ENCODE measurements around the gene EIF4E2. TPM values are rescaled to one million over a fixed set of nuclear protein-coding genes. Genes with fewer than 3 reads are reported as not detected.

EIF4E2 gene
- total RNA-seq, 1 experiment from 2014 or later, result 69.6 TPM

GRCh38 chr2:232576995-232577394 lies 26.5 kb downstream of the EIF4E2 start:
- H3K9me3 ChIP-seq (ENCODE audit: insufficient read depth, low read depth), result no peaks in the 10 kb centered on the region
- no peak overlapping the region for H3K4me3 ChIP-seq
- H3K79me2 ChIP-seq (ENCODE audit: low read depth), result no peaks in the 10 kb centered on the region
- no peak for DNase-seq
- CTCF ChIA-PET, result no interaction called here
- BruUV-seq (replicated peaks), result no TSS peak
- no peak overlapping the region for H3K4me2 ChIP-seq
- no peaks in the 10 kb centered on the region for H3K9me2 ChIP-seq (ENCODE audit: insufficient read depth)
- no peaks in the 10 kb centered on the region for H3K4me1 ChIP-seq (replicated peaks; ENCODE audit: insufficient read depth)
- TF ChIP-seq, protein P1, sequence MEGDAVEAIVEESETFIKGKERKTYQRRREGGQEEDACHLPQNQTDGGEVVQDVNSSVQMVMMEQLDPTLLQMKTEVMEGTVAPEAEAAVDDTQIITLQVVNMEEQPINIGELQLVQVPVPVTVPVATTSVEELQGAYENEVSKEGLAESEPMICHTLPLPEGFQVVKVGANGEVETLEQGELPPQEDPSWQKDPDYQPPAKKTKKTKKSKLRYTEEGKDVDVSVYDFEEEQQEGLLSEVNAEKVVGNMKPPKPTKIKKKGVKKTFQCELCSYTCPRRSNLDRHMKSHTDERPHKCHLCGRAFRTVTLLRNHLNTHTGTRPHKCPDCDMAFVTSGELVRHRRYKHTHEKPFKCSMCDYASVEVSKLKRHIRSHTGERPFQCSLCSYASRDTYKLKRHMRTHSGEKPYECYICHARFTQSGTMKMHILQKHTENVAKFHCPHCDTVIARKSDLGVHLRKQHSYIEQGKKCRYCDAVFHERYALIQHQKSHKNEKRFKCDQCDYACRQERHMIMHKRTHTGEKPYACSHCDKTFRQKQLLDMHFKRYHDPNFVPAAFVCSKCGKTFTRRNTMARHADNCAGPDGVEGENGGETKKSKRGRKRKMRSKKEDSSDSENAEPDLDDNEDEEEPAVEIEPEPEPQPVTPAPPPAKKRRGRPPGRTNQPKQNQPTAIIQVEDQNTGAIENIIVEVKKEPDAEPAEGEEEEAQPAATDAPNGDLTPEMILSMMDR (conservative IDR thresholded peaks at IDR 0.05), result no peak
- no peak for TF ChIP-seq EZH2 (IDR thresholded peaks at IDR 0.05; ENCODE audit: low read depth)
- POLR2A ChIA-PET (ENCODE audit: unreplicated experiment), result no interaction called here
- no peaks in the 10 kb centered on the region for H3F3A ChIP-seq (ENCODE audit: insufficient read depth, low read depth)
- H3K36me3 ChIP-seq (ENCODE audit: low read depth), result no peaks in the 10 kb centered on the region
- no peaks in the 10 kb centered on the region for H4K20me1 ChIP-seq (ENCODE audit: insufficient read depth)
- no peak overlapping the region for H3K27ac ChIP-seq
- intact Hi-C loops (cut with micrococcal nuclease; ENCODE audit: unreplicated experiment), result no loop called here
- no peaks in the 10 kb centered on the region for H3K27me3 ChIP-seq (ENCODE audit: insufficient read depth, low read depth)
- no peak overlapping the region for H2AFZ ChIP-seq

GRCh38 chr2:232577841-232578240 lies 27.4 kb downstream of the EIF4E2 start:
- no peaks in the 10 kb centered on the region for H3K9me2 ChIP-seq (ENCODE audit: insufficient read depth)
- no peaks in the 10 kb centered on the region for H3K9me3 ChIP-seq (ENCODE audit: insufficient read depth, low read depth)
- H4K20me1 ChIP-seq (ENCODE audit: insufficient read depth), result no peaks in the 10 kb centered on the region
- no peak overlapping the region for H3K4me2 ChIP-seq
- POLR2A ChIA-PET (ENCODE audit: unreplicated experiment), result no interaction called here
- no peak overlapping the region for H3K4me3 ChIP-seq
- no peak overlapping the region for H2AFZ ChIP-seq
- no peak for TF ChIP-seq EZH2 (IDR thresholded peaks at IDR 0.05; ENCODE audit: low read depth)
- TF ChIP-seq, protein P1 (conservative IDR thresholded peaks at IDR 0.05), result no peak
- no peak overlapping the region for H3K27ac ChIP-seq
- no peak for DNase-seq
- H3K79me2 ChIP-seq (ENCODE audit: low read depth), result no peaks in the 10 kb centered on the region
- CTCF ChIA-PET, result no interaction called here
- no peaks in the 10 kb centered on the region for H3F3A ChIP-seq (ENCODE audit: insufficient read depth, low read depth)
- no peaks in the 10 kb centered on the region for H3K27me3 ChIP-seq (ENCODE audit: insufficient read depth, low read depth)
- no peaks in the 10 kb centered on the region for H3K36me3 ChIP-seq (ENCODE audit: low read depth)
- no TSS peak for BruUV-seq (replicated peaks)
- intact Hi-C loops (cut with micrococcal nuclease; ENCODE audit: unreplicated experiment), result no loop called here
- H3K4me1 ChIP-seq (replicated peaks; ENCODE audit: insufficient read depth), result no peaks in the 10 kb centered on the region

DNA sequence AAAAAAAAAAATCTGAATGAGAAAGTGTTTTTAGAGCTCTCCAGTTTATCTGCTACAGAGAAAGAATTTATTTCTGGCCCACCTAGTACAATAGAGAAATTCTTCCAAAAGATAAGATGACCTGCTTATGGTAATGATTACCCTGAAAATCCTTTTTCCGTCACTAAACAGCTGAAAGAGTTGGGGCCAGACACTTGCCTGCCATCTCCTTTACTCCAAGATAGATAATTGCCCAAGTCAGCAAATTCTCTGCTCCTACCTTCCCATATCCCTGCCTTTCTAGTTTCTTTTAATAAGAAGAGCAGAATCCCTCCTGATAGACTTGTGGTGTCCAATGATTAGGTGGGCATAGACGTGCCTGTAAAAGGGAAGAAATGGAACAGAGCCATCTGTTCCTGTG lies 28.1 kb downstream of the EIF4E2 start:
- CTCF ChIA-PET, result interaction anchor here (0.6 kb wide), 1 partner anchor 27 kb away, joined by 16 read pairs; no protein-coding TSS in a partner anchor
- BruUV-seq (replicated peaks), result no TSS peak
- intact Hi-C loops (cut with micrococcal nuclease; ENCODE audit: unreplicated experiment), result no loop called here

More for the DNA sequence above, 28.1 kb downstream of the EIF4E2 start:
- Histone ChIP-seq H3K9me3 (ENCODE audit: insufficient read depth, low read depth) (no peaks in the 10 kb centered on the region), H2AFZ (no peak overlapping the region), H3K4me2 (no peak overlapping the region), H4K20me1 (ENCODE audit: insufficient read depth) (no peaks in the 10 kb centered on the region), H3K4me3 (no peak overlapping the region), H3F3A (ENCODE audit: insufficient read depth, low read depth) (no peaks in the 10 kb centered on the region), H3K4me1 (replicated peaks; ENCODE audit: insufficient read depth) (no peaks in the 10 kb centered on the region), H3K27me3 (ENCODE audit: insufficient read depth, low read depth) (no peaks in the 10 kb centered on the region), H3K36me3 (ENCODE audit: low read depth) (no peaks in the 10 kb centered on the region), H3K27ac (no peak overlapping the region), H3K9me2 (ENCODE audit: insufficient read depth) (no peaks in the 10 kb centered on the region), H3K79me2 (ENCODE audit: low read depth) (no peaks in the 10 kb centered on the region)
- POLR2A ChIA-PET (ENCODE audit: unreplicated experiment), result no interaction called here
- TF ChIP-seq EZH2 (IDR thresholded peaks at IDR 0.05; ENCODE audit: low read depth), result no peak
- TF ChIP-seq, protein P1 (conservative IDR thresholded peaks at IDR 0.05), result no peak
- DNase-seq, result no peak

All from PC-9 (cell line).